Stimulated activated CD4-positive, alpha-beta T cell treated with anti-CD3 and anti-CD28 coated beads, Interleukin-4, amount 100 ng/mL, for 4 hours (primary cell): ENCODE data around the gene CAP2.

Experiments used
- DNase-seq, 2 experiments: peaks; one replicate each; pipeline ENCODE4 v3.0.0-alpha.2; 2020

Gene CAP2, protein sequence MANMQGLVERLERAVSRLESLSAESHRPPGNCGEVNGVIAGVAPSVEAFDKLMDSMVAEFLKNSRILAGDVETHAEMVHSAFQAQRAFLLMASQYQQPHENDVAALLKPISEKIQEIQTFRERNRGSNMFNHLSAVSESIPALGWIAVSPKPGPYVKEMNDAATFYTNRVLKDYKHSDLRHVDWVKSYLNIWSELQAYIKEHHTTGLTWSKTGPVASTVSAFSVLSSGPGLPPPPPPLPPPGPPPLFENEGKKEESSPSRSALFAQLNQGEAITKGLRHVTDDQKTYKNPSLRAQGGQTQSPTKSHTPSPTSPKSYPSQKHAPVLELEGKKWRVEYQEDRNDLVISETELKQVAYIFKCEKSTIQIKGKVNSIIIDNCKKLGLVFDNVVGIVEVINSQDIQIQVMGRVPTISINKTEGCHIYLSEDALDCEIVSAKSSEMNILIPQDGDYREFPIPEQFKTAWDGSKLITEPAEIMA

GRCh38 chr6:17392978-17393891 is at the start of gene CAP2:
Gene CAP2 (plus strand): TSS chr6:17393595. CDS start chr6:17421556, 27,961 bp downstream.
- no peak for DNase-seq

- DNase-seq, result no peak
Observed at GRCh38 chr6:17347012-17347411, 46.4 kb upstream of the CAP2 start.

DNA sequence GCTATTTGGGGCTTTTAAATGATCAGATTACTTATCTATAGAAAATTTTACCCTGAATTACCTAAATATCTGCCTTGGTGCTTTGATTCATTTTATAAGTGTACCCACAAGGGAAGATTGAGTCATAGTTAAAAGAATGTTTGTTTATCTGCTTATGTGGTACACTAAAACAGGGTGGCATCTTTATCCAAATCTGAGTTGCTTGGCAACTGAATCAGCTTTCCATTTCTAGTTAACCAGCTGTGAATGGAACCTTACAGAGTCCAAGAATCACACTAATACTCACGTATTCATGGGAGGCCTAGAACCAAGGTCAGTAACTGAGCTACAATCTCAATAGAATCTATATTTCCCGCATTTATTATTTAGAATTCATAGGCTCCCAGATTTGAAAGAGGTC is 44.0 kb upstream of the CAP2 start:
- DNase-seq, result no peak

GRCh38 chr6:17352302-17352701 is 41.1 kb upstream of the CAP2 start:
- no peak for DNase-seq

DNA sequence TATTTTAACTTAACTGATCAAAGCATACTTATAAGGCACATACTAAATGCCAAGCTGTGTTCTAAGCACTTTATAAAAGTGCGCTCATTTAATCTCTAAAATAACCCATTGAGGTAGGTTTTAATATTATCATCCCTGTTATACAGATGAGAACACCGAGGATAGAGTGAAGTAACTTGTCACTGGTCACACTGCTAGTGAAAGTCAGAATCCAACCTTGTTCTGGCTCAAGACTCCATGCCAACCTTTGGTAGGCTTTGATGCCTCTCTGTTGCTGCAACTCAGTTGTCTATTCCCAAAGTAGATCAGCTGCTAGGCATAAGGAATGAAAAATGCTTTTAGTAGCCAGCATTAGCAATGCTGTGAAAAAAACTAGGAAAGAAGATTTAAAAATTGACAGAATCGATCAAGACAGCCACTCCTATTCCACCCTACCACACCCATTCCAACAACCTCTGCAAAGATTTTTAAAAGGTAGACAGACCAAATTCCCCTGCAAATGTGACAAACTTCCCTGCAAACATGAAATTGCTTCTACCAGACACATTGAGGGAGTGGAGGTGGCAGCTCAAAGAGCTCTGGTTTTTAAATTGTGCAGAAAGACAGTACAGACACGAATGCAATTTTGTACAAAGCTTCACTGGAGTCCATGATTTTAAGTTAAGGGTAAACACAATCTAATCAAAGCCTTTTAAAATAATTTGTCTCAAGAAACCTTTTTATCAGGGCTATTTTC is 39.8 kb upstream of the CAP2 start:
- no peak for DNase-seq

GRCh38 chr6:17354700-17355403 is 38.5 kb upstream of the CAP2 start:
- no peak for DNase-seq

DNA sequence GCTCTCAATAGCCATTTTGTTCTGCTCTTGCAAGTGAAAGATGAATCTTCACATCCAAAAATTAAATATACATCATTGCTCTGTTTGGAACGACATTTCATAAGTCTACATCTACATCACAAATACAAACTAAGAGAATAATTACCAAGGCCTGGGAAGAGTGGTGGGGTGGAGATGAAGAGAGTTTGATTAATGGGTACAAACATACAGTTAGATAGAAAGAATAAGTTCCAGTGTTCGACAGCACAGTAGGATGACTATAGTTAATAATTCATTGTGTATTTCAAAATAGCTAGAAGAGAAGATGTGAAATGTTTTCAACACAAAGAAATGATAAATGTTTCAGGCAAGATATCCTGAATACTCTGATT is 38.0 kb upstream of the CAP2 start:
- DNase-seq, result no peak

GRCh38 chr6:17358515-17358914 is 34.9 kb upstream of the CAP2 start:
- no peak for DNase-seq

DNA sequence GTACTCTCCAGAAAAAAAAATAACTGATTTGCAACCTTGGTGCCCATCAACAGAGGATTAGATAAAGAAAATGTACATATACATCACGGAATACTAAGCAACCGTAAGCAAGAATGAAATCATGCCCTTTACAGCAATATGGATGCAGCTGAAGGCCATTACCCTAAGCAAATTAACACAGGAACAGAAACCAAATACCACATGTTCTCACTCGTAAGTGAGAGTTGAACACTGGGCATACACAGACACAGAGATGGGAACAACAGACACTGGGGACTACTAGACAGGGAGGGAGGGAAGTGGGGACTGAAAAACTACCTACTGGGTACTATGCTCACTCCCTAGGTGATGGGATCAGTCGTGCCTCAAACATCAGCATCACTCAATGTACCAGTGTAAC is 32.8 kb upstream of the CAP2 start:
- DNase-seq, result no peak

DNA sequence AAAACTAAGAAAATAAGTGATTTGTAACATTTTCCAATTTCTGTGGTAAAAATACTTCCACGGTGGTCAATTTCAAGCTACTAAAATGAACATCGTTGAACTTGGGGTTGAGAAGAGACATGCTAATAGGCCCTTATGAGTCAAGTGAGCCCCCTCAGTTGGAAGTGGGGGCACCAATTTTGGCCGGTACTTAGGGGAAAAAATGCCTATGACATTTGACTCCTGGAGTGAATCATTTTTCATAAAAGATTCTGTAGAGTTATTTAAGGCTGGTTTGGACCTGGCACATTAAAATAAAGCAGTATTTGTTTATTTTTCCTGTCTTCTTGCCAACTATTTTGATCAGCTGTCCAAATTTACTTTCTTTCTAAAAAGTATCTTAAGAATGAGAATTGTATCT is 32.4 kb upstream of the CAP2 start:
- DNase-seq, result no peak

GRCh38 chr6:17365961-17366360 is 27.4 kb upstream of the CAP2 start:
- no peak for DNase-seq

DNA sequence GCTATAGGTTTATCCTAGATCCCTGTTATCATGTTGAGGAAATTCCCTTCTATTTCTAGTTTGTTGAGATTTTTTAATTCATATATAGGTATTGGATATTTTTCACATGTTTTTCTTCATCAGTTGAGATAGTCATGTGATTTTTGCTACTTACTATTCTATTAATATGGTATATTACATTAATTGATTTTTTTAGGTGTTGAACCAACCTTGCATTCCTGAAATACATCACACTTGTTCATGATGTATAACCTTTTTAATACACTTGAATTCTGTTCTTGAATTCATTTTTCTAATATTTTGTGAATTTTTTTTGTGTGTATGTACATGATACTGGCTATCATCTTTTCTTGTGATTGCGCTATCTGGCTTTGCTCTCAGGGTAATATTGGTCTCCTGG is 25.5 kb upstream of the CAP2 start:
- DNase-seq, result no peak

DNA sequence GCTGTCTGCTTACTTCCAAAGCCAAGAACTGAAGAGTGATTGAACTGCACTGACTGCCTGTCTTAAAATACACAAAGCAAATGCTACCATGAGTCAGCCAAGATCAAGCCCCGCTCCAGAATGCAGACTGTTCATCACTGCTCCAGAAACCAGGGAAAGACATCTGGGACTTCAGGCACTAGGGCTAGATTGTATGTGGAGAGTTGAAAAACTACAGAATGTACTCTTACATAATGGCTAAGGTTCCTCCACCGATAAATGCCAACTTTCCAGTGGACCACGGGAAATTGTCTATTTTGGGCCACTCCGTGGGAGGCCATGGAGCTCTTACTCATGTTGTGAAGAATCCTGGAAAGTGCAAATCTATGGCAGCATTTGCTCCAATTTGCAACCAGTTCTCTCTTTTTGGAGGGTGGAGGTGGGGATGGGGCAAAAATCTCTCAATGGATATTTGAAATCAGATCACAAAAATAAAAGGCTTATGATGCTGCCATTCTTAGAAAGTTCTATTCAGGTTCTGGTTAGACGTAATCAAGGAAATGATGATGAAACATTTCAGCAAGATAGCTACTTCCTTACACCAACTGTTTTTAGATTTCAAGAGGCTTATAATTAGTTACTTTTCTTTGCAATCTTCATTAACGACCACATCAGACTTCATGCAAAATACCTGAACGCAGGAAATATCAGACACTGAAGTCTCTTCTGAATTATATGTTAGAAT is 11.8 kb upstream of the CAP2 start:
- no peak for DNase-seq

DNA sequence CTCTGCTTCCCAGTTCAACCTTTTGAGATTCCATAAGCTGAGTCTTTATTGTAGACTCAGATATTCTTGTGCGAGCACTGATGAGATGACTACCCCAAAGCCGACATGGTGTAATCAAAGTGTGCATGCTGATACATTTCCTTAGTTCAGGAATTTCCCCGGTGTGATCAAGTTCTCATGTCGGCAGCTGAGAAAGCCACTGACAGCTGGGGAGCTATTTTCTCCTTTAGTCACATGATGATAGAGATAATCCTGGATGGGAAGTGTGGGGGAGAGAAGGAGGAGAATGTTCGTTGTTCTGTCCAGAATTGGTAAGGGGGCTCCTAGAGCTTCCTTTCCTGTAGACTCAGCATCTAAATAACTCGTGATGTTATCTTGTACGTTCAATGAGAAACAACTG is 7.7 kb upstream of the CAP2 start:
- DNase-seq, result no peak

GRCh38 chr6:17388365-17388764 is 5.0 kb upstream of the CAP2 start:
- DNase-seq, result no peak

DNA sequence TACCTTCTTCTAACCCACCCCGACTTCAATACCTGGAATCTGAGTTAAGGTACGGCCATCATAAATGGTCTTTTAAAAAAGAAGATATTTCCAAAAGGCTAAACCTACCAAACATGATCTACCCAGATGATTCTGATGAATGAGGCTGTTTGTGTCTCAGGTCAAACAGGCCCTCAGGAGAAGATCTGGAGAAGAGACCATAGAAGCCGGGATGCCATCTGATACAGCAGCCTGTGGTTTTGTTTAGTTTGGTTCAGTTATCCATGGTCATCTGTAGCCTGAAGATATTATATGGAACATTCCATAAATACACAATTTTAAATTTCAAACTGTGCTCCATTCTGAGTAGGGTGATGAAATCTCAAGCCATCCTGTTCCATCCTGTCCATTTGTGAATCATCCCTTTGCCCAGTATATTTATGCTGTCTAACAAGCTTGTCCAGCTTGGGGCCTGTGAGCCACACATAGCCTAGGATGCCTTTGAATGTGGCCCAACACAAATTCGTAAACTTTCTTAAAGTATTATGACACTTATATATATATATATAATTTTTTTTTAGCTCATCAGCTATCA is 4.0 kb upstream of the CAP2 start:
- DNase-seq, result no peak

DNA sequence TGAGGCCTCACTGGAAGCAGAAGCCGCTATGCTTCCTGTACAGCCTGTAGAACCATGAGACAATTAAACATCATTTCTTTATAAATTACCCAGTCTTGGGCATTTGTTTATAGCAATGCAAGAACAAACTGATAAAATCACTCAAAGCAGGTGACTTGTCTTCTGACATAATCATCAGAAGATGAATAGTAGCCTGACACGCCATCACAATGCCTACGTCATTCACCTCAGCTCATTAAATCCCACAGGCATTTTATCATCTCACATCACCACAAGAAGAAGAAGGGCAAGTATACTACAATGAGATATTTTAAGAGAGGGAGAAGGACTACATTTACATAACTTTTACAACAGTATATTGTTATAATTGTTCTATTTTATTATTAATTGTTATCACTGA is 3.1 kb upstream of the CAP2 start:
- no peak for DNase-seq

DNA sequence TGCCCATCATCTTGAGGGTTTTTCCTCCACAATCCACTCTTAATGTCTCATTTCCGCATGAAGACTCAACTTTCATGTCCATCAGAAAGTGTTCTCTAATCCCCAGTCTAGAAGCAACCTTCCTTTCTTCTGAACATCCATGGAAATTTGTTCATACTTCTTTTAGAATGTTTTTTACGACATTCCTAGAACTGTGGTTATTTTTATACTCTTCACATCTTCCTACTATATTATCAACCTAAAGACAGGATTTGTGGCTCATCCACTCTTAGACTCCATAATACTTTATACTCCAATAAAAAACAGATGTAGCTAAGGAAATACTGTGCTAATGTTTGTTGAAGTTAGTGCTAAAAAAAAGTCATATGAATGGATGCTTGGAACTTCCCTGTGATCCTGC is 1.4 kb upstream of the CAP2 start:
- no peak for DNase-seq

DNA sequence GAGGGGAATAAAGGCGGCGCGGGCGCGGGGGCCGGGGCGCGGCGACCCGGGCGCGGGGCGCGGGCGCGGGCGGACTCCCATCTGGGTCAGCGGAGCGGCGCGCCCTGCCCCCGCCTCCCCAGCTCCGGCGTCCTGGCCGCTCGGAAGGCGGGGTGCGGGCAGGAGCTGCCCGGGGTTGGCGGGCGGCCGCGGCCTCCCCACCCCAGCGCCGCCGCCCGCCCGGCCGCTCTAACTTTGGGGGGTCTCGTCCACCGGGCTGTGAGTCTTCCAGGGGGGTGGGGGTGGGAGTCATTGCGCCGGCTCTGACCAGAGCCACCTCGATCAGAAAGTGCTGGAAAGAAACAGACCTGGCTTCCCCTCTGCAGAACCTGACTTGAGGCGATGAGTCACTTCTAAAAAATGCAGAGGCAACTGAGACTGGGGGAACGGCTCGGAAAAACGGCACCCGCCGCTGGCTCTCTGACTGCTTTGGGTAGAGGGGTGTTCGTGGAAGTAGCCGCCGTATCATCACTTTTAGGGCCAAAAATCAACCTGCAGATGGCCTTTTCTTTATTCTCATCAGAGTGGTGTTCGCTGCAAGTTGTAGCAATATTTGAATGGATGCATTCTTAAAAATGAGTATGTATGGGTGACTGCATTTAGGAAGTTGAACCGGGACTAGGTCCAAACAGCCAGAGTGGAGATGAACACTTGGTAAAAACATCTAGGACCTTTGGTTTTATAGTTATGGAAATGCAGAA is 667 bp downstream of the CAP2 start:
- DNase-seq, result no peak

GRCh38 chr6:17395112-17395511 is 1.7 kb downstream of the CAP2 start:
- no peak for DNase-seq

GRCh38 chr6:17396256-17396655 is 2.9 kb downstream of the CAP2 start:
- no peak for DNase-seq
